CD1c-positive myeloid dendritic cell (primary cell): ENCODE measurements around the gene GTPBP6.
"Not testable (repeated sequence)": the region's sequence is repeated elsewhere in the genome, so short reads cannot be mapped to it uniquely, and the experiment has no call there.

ENCODE experiments used
- DNase-seq: peaks from one replicate; pipeline ENCODE4 v3.0.0-alpha.2; 2016; ENCODE audit errors: extremely low spot score

Gene GTPBP6

DNA sequence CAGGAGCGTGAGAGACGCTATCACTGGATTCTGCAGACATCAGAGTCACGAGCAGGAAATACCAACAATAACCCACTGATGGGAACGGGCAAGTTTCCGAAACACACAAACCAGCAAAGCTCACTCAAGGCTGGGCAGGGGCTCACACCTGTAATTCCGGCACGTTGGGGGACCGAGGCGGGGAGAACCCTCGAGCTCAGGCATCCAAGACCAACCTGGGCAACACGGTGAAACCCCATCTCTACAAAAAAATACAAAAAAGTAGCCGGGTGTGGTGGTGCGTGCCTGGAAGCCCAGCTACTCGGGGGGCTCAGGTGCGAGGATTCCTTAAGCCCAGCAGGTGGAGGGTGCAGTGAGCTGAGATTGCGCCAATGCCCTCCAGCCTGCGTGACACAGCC, 17.2 kb upstream of the GTPBP6 start:
- no peak for DNase-seq

DNA sequence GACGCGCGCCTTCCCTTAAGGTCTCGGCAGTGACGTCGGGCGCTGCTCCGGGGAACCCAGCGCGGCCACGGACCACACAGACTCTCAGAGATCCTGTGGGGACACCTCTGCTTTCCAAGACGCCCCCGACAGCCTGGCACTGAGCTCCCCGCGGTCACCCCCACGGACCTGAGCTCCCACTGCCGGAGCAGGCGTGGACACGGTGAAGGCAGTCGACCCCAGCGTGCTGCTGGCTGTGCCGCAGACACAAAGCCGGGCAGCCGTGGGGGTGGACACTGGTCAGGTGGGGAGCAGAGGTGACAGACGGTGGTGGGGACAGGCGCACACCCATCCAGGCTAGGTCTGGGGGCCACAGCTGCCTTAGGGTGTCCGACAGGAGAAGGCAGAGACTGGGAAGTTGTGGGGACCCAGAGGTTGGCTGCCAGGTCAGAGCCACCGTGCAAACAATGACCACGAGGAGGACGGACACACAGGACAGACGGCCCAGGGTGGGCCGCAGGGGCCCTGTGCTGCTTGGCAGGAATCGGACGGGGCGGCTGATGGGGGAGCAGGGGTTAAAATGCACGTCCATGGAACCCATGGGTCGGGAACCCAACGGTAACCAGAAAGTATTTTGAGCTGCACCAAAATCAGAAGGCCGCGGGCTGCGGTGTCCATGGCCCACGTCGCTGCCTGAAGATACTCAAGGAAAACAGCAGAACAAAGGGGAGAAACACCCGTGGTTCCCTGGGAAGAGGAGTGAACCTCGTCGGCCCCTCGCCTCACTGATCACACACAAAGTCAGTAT, 16.6 kb upstream of the GTPBP6 start:
- no peak for DNase-seq

DNA sequence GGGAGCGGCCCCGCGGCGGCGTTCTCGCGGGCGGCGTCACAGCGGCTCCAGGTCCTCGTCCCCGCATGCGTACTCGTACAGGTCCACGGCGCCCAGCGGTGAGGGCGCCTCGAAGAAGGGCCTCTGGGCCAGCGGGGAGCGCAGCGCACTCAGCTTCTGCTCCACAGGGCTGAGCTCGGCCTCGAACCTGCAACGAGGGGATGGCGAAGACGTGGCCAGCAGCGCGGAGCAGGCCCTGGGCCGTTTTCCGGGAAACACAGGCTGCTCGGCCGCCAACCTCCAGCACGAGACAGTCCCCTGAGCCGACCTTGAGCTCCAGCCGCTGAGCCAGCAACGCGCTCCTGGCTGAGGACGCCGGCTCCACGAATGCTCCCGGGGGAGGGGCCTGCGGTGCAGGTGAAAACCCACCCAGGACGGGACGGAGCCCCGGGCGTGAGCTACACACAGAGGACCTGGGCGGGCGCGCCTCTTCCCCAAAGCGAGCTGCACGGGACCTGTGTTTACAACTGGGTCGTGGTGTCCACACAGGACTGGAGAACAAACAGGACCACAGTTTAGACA, 15.8 kb upstream of the GTPBP6 start:
- no peak for DNase-seq

DNA sequence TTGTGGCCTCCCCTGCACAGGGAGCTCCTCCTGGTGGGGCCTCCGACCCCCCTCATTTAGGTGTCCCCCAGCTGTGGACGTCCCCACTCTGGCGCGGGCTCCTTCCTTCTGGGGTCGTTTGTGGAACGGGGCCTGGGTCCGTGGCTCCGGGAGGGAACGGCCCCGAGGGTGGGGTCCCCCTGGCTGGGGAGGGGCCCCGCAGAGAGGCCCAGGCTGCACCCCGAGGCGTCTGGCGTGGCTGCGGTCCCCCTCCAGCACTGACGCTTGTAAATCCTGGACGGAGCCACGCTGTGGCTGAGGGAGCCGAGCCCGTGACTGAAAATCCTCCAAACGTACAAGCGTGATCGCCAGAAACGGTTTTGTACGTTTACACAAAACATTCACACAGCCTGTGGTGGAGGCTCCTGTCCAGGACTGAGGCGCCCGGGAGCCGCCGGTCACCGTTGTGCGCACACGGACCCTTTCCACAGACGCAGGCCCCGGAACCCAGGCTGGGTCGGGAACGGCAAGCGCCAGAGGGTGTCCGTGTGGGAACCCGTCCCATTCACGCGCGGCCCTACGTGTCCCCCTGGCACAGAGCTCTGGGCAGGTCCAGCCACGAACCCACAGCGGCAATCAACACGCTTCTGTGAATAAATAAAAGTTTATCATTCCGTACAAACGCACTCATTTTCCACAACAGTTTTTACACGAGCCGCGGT, 15.2 kb upstream of the GTPBP6 start:
- no peak for DNase-seq

DNA sequence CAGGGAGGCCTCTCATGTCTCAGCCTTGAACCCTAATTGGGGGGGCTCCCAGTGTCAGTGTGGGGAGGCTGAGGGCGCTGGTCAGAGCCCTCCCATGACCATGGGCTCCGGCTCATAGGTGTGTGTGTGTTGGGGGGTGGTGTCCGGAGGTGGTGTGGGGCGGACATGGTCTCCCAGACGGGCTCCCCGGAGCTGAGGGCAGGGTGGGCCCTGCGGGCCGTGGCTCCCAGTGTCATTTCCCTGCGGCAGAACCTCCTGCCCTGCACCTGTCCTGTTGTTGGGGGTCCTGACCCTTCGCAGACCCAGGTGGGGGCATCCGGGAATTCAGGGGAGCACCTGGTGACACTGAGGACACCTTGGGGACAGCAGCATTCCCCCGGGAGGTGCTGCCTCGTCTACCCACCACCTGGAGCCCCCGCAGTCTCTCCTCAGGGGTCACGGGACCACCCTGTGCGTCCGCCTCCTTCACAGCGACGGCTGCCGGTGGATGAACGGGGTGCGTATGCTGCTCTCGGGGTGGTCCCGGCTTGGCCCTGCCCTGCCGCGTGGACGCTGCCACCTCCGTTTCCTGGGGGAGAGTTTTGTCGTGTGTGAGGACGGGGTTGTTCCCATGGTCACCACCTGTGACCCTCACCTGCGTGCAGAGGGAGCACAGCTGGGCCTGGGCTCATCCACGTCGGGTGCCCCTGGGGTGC, 14.5 kb upstream of the GTPBP6 start:
- DNase-seq: no peak

DNA sequence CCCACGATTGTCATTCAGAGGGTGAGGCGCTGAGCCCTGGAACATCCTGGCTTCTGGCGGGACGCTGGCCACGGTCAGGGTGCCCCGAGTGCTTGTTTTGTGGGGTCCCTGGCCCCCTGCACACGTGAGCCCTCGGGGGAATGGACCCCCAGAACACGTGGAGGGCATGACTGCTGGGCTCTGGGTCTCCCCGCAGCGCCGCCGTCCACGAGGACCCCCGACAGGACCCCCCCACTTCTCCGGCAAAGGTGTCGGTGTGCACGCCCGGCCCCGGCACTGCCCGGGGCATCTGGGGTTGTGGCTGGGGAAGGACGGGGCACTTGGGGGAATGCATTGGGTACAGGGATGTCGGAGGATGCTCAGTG, 13.9 kb upstream of the GTPBP6 start:
- no peak for DNase-seq

DNA sequence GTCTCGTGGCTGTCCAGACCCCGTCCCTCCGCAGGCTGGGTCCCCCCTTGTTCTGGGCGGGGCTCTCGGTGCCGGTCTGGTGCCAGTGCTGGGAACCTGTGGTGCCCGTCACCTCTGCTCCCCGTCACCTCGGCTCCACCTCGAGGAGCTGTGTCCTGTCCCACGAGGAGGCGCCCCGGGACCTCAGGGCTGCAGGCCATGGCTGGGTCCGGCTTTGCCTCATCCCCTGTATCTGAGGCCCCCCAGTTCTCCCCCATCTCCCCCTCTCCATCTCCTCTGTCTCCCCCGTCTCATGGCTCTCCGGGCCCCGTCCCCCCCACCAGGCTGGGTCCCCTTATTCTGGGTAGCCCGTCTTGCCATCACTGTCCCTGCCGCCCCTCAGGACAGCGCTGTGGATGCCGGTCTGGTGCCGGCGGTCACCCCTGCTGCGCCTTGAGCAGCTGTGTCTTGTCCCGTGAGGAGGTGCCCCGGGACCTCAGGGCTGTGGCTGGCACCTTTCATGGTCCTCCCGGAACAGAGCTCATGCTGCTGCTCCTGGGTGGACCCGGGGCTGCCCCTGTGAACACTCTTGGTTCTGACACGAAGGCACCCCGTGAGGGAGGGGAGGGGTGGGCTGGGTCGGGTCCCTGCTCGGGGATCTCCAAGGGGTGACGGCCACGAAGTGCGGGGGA, 13.4 kb upstream of the GTPBP6 start:
- DNase-seq: no peak

DNA sequence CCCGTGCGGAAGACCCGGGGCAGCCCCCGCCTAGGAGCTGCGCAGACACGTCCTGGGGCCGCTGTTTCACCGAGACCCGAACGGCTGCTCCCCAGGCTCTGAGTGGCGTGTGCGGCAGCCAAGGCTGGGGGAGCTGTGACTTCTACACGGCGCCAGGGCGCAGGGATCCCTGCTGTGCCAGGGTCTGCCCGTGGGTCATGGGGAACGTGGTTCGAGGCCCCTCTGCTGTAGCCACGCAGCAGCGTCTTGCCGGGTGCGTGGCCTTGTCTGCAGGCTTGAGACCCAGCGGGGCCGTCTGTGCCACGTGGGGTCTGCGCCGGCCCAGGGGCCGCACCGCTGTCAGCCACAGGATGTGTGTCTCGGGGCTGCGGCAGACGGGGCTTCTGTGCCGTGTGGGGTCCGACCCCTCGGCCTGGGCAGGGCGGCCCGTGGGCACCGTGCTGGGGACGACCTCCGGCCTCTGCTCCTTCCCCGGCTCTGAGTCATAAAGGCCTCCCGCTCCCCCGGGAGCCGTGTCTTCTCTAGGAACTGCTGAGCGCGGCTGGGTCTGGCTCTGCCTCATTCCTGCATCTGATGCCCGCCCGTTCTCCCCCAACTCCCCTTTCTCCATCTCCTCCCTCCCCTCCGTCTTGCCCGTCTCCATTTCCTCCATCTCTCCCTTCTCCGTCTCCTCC, 12.7 kb upstream of the GTPBP6 start:
- no peak for DNase-seq

DNA sequence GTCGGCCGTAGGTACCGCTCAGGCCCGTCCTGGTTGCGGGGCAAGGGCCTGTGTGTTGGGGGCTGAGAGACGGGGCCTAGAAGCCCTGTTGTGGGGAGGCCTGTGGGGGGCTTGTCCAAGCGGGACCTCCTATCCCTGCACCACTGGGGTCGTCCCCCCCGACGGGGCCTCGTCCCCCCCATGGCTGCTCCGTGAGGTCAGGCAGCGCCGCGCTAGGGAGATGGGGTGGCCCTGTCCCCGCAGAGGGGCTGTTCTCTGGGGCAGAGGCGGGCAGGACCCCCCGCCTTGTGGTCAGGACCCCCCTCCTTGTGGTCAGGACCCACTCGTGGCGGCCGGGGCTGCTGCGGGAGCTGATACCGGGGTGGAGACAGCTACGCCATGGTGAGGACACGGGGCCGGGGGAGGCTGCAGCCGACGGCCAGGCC, 12.1 kb upstream of the GTPBP6 start:
- DNase-seq: no peak

DNA sequence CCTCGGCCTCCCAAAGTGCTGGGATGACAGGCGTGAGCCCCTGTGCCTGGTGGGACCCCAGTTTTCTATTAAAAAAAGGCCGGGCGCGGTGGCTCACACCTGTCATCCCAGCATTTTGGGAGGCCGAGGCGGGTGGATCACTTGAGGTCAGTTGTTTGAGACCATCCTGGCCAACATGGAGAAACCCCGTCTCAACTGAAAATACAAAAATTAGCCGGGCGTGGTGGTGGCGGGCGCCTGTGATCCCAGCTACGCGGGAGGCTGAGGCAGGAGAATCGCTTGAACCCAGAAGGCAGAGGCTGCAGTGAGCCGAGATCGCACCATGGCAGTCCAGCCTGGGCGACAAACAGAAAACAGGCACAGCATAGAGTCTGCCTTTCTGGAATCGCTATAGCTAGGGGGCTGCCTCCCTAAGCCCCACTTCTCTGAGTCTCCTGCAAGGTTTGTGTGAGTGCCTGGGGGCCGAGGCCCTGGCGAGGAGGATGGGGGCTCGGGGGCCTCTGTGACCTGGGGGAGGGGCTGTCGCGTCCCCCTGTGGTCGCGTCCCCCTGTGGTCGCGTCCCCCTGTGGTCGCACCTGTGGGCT, 11.6 kb upstream of the GTPBP6 start:
- DNase-seq: not testable (repeated sequence)

DNA sequence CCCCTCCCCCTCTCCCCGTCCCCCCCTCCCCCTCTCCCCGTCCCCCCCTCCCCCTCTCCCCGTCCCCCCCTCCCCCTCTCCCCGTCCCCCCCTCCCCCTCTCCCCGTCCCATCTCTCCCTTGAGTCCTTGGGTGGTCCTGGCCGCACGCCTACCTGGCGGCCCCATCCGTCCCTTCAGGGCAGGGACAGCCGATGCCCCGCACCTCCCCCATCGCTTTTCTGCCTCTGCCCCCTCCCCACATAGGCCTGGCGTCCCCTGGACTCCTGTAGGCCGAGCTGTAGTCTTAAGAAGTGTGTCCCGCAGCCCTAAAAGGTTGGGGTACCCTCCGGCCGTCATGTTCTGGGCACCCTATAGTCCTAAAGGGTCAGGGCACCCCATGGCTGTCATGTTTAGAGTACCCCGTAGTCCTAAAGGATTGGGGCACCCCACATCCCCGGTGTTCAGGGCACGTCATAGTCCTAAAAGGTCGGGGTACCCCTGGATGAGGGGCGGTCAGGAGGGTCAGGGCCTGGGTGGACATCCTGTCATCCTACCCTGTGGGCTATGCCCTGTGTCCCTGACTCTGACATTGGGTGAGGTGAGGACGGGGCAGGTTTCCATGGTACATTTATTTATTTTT, 10.8 kb upstream of the GTPBP6 start:
- no peak for DNase-seq

DNA sequence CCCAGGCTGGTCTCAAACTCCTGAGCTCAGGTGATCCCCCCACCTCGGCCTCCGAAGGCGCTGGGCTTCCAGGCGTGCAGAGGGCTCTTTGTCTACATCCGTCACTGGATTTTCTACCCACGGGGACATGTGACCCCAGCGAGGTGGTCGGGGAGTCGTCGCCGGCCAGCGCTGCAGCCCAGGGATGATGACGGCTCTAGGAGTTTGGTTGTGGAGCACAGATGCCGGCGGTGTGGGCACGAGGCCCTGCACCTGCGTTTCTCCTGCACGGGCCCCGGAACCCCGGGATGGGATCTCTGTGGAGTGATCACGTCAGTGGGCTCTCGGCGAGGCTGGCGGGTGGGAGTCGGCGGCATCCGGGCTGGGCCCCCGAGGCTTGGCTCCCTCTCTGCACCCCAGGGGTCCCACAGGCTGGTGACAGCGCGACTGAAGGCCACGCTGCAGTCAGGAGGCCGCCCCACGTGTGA, 9.1 kb upstream of the GTPBP6 start:
- no peak for DNase-seq

DNA sequence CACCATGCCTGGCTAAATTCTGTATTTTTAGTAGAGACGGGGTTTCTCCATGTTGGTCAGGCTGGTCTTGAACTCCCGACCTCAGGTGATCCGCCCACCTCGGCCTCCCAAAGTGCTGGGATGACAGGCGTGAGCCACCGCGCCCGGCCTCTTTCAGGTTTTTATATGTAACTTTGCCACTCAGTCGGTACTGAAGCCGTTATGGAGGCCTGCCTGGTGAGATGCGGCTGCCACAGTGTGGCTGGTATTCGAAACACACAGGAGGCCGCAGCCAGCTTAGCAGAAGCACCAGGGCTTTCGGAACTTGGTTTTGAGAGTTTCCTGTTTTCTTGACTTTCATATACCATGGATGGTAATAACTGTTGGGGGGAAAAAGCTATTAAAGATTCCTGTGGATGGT, 6.1 kb upstream of the GTPBP6 start:
- DNase-seq: not testable (repeated sequence)

DNA sequence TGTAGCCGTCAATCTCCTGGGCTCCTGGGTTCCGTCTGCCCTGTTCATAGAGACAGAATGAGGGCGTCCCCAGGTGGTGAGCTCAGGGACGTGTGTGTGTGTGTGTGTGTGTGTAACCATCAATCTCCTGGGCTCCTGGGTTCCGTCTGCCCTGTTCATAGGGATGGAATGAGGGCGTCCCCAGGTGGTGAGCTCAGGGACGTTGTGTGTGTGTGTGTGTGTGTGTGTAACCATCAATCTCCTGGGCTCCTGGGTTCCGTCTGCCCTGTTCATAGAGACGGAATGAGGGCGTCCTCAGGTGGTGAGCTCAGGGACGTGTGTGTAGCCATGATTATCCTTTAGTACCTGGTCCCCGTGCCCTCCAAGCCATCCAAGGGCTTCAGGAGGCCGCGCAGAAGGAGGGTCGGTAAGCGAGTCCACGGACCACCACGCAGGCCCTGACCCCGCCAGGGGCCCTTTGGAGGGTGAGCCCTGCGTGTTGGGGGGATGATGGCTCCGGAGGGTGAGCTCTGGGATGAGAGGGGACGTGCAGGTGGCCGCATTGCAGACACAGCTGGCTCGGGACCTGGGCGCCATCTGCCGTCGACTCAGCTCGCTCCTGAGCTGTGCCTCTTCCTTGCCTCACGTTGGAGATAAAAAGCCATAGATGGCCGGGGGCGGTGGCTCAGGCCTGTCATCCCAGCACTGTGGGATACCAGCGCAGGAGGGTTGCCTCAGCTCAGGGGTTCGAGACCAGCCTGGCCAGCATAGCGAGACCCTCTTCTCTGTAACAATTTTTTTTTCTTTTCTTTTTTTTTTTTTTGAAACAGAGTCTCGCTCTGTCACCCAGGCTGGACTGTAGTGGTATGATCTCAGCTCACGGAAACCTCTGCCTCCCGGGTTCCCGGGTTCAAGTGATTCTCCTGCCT, 5.4 kb upstream of the GTPBP6 start:
- DNase-seq: peak; percentile 24

DNA sequence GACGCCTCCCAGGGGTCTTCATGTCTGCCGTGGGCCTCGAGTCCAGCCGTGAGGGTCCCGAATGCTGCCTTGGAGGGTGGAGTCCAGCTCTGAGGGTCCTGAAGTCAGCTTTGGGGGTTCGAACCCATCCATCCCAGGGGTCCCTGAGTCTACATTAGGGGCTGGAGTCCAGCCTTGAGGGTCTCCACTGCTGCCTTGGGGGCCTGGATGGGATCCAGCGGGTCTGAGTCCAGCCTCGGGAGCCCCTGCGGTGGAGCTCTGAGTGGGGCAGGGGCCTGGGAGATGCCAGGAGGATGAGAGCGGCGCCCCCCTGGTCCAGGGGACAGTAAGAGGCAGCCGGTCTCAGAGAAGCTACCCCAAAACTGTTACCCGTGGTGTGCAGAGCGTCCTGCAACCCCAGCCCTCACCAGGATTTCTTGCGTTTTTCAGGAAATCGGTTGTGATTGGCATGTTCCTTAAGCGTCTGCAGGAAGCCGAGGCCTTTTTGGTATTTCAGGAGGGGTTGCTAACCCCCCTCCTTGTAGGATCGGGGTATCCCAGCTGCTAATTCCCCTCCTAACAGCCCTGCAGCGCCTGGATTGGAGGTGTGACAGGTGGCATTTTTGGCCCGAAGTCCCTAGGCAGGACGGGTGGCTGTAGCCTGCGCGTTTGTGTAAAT, 1.7 kb upstream of the GTPBP6 start:
- DNase-seq: peak; percentile 32

DNA sequence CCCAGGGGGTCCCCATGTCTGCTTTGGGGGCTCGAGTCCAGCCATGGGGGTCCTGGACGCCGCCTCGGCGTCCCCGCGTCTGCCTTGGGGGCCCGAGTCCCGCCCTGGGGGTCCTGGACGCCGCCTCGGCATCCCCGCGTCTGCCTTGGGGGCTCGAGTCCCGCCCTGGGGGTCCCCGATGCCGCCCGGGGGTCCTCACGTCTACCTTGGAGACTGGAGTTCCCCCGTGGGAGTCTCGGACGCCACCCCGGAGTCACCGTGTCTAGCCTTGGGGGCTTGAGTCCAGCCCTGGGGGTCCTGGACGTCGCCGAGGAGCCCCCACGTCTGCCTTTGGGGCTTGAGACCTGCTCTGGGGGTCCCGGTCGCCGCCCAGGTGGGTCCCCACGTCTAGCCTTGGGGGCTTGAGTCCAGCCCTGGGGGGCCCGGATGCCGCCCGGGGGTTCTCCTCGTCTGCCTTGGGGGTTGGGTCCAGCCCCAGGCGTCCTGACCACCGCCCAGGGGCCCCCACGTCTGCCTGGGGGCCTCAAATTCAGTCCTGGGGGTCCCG, 1.1 kb upstream of the GTPBP6 start:
- no peak for DNase-seq

DNA sequence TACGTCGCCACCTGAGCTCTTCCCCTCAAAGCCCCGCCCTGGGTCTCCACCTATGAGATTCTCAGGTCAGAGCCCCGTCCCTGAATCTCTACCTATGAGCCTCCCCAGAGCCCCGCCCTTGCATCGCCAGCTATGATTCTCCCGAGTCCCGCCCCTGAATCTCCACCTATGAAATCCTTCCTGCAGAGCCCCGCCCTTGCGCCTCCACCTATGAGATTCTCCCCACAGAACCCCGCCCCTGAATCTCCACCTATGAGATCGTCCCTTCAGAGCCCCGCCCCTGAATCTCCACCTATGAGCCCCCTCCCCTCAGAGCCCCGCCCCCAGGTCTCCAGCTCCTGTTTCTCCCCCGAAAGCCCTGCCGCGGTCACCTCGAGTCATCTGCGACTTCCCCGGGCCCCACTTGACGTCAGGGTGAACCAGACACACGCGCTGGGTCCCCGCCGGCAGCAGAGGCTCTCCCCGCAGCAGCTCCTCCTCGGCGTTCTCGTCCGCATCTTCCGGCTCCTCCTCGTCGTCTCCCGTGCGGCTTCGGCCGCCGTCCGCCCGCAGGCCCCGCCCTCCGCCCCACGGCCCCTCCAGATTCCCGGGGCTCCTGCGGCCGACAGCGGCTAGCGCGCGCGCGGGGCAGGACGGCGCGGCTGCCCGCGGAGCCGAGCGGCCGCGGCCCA, 393 bp downstream of the GTPBP6 start:
- DNase-seq: peak; percentile 99
